Epithelial cell of esophagus (primary cell): ENCODE data around the gene ARHGAP10.

Source experiments
- DNase-seq: peaks from one replicate; pipeline ENCODE4 v3.0.0; 2010; ENCODE audit warnings: low read depth
- H3K4me3 ChIP-seq: 2 replicates; pipeline ENCODE4 v1.5.1; 2011; ENCODE audit warnings: mild to moderate bottlenecking, low read length, control low read depth
- TF ChIP-seq, protein P1 (sequence below): IDR thresholded peaks from 2 replicates; pipeline ENCODE4 v1.5.1; 2011; ENCODE audit warnings: low read depth, mild to moderate bottlenecking, low read length, control low read depth, inconsistent platforms; ENCODE audit not compliant: insufficient read depth; ENCODE audit errors: missing control alignments

ARHGAP10 gene

GRCh38 chr4:147765121-147765529 is 33.2 kb downstream of the ARHGAP10 start:
- H3K4me3 ChIP-seq: no peak overlapping the region
- DNase-seq: peak; percentile 67
- TF ChIP-seq, protein P1, sequence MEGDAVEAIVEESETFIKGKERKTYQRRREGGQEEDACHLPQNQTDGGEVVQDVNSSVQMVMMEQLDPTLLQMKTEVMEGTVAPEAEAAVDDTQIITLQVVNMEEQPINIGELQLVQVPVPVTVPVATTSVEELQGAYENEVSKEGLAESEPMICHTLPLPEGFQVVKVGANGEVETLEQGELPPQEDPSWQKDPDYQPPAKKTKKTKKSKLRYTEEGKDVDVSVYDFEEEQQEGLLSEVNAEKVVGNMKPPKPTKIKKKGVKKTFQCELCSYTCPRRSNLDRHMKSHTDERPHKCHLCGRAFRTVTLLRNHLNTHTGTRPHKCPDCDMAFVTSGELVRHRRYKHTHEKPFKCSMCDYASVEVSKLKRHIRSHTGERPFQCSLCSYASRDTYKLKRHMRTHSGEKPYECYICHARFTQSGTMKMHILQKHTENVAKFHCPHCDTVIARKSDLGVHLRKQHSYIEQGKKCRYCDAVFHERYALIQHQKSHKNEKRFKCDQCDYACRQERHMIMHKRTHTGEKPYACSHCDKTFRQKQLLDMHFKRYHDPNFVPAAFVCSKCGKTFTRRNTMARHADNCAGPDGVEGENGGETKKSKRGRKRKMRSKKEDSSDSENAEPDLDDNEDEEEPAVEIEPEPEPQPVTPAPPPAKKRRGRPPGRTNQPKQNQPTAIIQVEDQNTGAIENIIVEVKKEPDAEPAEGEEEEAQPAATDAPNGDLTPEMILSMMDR: no peak

DNA sequence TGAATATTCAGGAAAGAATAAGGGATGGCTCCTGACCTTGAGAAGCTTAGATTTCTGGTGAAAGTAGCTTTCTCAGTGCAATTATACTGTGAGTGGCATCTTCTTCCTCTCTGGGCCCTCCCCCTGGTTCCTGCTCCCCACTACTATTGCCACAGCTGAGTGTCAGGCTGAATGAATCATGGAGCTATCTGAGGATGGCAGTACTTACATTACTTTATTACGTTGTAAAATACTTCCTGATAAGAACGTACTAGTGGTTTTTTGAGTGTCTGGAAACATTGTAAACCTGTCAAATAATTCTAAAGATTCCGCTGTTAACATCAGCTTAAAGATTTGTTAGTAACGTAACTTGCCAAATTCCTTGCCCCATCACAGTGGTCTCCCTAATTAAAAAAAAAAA is 36.2 kb downstream of the ARHGAP10 start:
- TF ChIP-seq, protein P1: no peak
- DNase-seq: peak; percentile 83
- H3K4me3 ChIP-seq: no peak overlapping the region

DNA sequence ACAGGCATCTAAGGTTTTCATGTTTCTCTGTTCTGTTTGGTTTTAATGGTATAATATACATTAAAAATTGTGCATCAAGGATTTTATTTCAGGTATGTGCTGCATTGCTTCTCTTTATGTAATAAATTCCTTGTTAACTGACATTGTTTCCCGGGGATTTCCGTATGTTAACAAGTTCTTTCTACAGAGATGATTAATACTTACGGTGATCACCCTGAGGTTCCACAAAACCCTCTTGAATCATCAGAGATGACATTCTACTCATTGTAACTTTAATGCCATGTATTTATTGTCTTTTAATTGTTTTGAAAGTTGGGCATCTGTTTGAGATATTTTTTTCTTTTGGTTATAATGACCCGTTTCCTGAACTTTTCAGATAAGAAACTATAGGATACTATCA is 37.5 kb downstream of the ARHGAP10 start:
- peak; percentile 88 for DNase-seq
- TF ChIP-seq, protein P1: no peak
- H3K4me3 ChIP-seq: no peak overlapping the region

DNA sequence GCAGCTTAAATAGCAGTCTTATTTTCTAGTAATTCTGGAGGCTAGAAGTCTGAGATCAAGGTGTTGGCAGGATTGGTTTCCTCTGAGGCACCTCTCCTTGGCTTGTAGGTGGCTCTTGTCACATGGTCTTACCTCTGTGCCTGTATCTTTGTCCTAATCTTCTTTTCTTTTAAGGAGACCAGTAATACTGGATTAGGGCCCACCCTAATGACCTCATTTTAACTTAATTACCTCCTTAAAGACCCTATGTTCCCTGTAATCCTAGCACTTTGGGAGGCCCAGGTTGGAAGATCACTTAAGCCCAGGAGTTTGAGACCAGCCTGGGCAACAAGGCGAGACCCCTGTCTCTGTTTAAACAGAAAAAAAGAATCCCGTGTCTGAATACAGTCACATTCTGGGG is 38.9 kb downstream of the ARHGAP10 start:
- no peak for DNase-seq
- H3K4me3 ChIP-seq: no peak overlapping the region

DNA sequence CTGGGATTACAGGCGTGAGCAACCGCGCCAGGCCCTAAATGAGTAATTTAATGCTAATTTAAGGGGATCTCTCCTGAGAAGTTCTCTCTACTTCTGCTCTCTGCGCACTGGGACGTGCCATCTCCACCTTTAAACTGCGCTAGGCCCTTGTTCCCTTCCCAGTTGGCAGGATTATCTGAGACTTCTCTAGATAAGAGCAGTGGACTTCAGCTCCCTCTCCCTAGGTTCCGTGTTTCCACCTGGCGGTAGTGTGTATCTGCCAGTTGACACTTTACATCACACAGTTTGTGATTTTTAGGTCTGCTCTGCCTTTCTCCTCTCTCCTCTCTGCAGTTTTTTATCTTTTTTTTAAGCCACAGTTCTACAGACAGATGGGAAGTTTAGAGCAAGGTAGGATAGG is 40.2 kb downstream of the ARHGAP10 start:
- TF ChIP-seq, protein P1: no peak
- H3K4me3 ChIP-seq: no peak overlapping the region
- no peak for DNase-seq

More for the DNA sequence above, 38.9 kb downstream of the ARHGAP10 start:
- TF ChIP-seq, protein P1: no peak

DNA sequence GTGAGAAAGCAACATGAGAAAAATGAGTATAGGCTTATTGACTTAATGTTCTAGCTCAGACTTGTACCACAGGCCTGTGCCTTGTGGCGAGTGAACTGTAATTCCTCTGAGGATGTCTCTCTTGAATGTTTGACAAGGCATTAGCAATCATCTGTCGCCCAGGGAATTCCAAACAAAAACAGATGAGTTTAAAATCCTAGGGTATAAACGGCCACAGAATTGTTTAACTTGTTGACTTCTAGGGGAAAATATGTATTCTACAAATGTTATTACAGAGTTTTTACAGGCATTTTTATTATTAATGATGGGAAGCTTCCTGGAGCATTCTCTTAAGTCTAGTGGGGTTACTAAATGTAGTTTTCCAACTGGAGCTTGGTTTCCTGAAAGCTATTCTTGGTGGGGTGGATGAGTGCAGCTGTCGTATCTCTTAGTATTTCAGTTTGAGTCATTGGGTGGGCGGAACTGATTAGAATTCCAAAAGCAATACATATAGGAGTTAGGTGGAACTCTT is 40.6 kb downstream of the ARHGAP10 start:
- TF ChIP-seq, protein P1: no peak
- no peak overlapping the region for H3K4me3 ChIP-seq
- peak; percentile 86 for DNase-seq

DNA sequence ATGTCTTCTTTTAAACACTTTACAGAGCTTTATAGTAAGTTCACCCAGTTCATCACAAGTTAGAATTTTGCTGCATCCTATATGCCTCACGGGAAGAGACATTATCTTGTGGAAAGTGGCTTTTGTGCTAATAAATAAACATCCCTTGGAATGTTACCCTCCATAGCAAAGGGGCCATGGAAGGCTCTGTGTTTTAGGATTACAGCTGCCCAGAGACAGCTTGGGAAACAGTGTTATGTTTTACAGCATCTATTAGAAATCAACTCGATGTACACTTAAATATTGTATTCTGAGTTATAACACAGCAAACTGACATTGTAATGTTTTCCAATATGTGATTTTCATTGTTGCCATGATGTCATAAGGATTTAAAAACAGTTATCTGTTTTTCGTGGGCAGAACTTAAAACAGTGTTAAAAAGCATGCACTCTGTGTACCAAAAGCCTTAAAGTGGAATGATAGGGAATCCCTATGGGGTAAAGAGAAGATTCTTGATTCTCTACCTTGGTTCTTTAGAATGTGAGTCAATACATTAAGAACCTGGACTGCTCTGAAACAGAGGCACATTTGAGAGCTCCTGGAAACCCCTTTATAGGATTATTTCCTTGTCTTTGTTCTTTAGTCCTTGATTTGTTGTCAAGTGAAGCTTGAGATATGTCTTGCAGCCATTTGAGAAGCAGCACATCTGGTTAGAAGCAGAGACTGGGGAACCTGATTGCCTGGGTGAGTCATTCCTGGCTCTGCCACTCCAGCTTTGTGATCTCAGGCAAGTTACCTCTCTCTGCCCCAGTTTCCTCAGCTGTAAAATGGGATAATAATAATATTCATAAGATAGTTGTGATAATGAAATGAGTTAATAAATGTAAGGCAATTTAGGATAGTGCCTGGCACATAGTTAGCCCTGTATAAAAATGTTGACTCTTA is 41.6 kb downstream of the ARHGAP10 start:
- TF ChIP-seq, protein P1: no peak
- peak; percentile 79 for DNase-seq
- no peak overlapping the region for H3K4me3 ChIP-seq
